ENCODE results near the gene STAT3. TPM values are rescaled to one million over a fixed set of nuclear protein-coding genes. Genes with fewer than 3 reads are reported as not detected.

The STAT3 gene
- total and polyA plus RNA-seq, 9 of the 15 experiments (the other 6 are each of a cell fraction or from before 2014, with no cell fraction given): 90.0 to 179 (median 114) TPM

GRCh38 chr17:42313773-42314566 is 74.3 kb downstream of the STAT3 start (continued):
- TF ChIP-seq ZFP91 (CRISPR knock-in tag; IDR thresholded peaks at IDR 0.05): no peak
- no peak for TF ChIP-seq PHB (CRISPR knock-in tag; IDR thresholded peaks at IDR 0.05)
- TF ChIP-seq PREB (CRISPR knock-in tag; IDR thresholded peaks at IDR 0.05): 0 out of 2 replicates have a peak, but pooled peaks have one; percentile 29
- TF ChIP-seq OTX1 (CRISPR knock-in tag; IDR thresholded peaks at IDR 0.05): no peak
- TF ChIP-seq TARDBP (IDR thresholded peaks at IDR 0.05): no peak
- peak; percentile 22; the same call in 1 of the 2 replicates for TF ChIP-seq POLR2AphosphoS5 (IDR thresholded peaks at IDR 0.05; ENCODE audit: control insufficient read depth, insufficient read depth, low read depth, low read length)
- TF ChIP-seq SNAPC5 (CRISPR knock-in tag; IDR thresholded peaks at IDR 0.05): no peak
- TF ChIP-seq KLF13 (tag; IDR thresholded peaks at IDR 0.05; ENCODE audit: borderline replicate concordance, low read depth): peak; percentile 80
- TF ChIP-seq SIN3B (IDR thresholded peaks at IDR 0.05; ENCODE audit: low read depth): no peak
- TF ChIP-seq TSC22D4 (tag; IDR thresholded peaks at IDR 0.05): no peak
- TF ChIP-seq SMC3 (conservative IDR thresholded peaks at IDR 0.05; ENCODE audit: insufficient read depth, low read depth, low read length): no peak
- no peak for TF ChIP-seq ZNF830 (CRISPR knock-in tag; IDR thresholded peaks at IDR 0.05)
- no peak for TF ChIP-seq HOXB6 (CRISPR knock-in tag; IDR thresholded peaks at IDR 0.05; ENCODE audit: borderline replicate concordance)
- TF ChIP-seq NBN (IDR thresholded peaks at IDR 0.05; ENCODE audit: low read depth): no peak
- TF ChIP-seq HNRNPL (IDR thresholded peaks at IDR 0.05; ENCODE audit: low read depth, low read length): no peak
- no peak for TF ChIP-seq ZNF511 (CRISPR knock-in tag; IDR thresholded peaks at IDR 0.05)
- no peak for TF ChIP-seq MYBL2 (IDR thresholded peaks at IDR 0.05; ENCODE audit: low read depth)
- no peak for TF ChIP-seq MYBL2 (CRISPR knock-in tag; IDR thresholded peaks at IDR 0.05; ENCODE audit: borderline replicate concordance)
- 0 out of 2 replicates have a peak, but pooled peaks have one; percentile 59 for TF ChIP-seq LCOR (CRISPR knock-in tag; IDR thresholded peaks at IDR 0.05)
- no peak for TF ChIP-seq HEY1 (CRISPR knock-in tag; IDR thresholded peaks at IDR 0.05; ENCODE audit: borderline replicate concordance)
- no peak for TF ChIP-seq CEBPZ (IDR thresholded peaks at IDR 0.05; ENCODE audit: borderline replicate concordance, low read depth, low read length)
- TF ChIP-seq LARP7 (IDR thresholded peaks at IDR 0.05): no peak
